DND-41 (cell line): Measurements from ENCODE around the gene PHF19.

ENCODE experiments used
- ATAC-seq: fragments of 200-7000 bp; cut with Tn5 transposase; 3 replicates; pipeline ENCODE4 v1.9.1; 2021; ENCODE audit warnings: low read depth; ENCODE audit not compliant: insufficient read depth
- DNase-seq: peaks from one replicate; pipeline ENCODE4 v3.0.0-alpha.2; 2020
- H2AFZ ChIP-seq: 2 replicates; pipeline ENCODE4 v1.6.0; 2012; ENCODE audit warnings: low read depth, low read length
- H3K27ac ChIP-seq: 2 replicates; pipeline ENCODE4 v1.5.1; 2012; ENCODE audit warnings: low read length, inconsistent platforms
- H3K27me3 ChIP-seq: fragments of 200-600 bp; sonication (generic); 2 replicates; pipeline ENCODE4 v1.6.0; 2012; ENCODE audit warnings: low read length, mild to moderate bottlenecking, inconsistent platforms; ENCODE audit not compliant: insufficient read depth, poor library complexity
- H3K36me3 ChIP-seq: 2 replicates; pipeline ENCODE4 v1.5.1; 2012; ENCODE audit warnings: low read length, inconsistent platforms; ENCODE audit not compliant: insufficient read depth
- H3K4me1 ChIP-seq: 2 replicates; pipeline ENCODE4 v1.5.1; 2012; ENCODE audit warnings: mild to moderate bottlenecking, low read length; ENCODE audit not compliant: insufficient read depth
- H3K4me2 ChIP-seq: 2 replicates; pipeline ENCODE4 v1.6.0; 2012; ENCODE audit warnings: mild to moderate bottlenecking, moderate library complexity, low read length, inconsistent platforms; ENCODE audit not compliant: insufficient read depth
- H3K4me3 ChIP-seq, 2 experiments: fragments of 200-600 bp in 1 of 2; shearing (Covaris generic) in 1 of 2; 2 replicates each; pipeline ENCODE4 v1.5.1; 2012 to 2016; ENCODE audit warnings: inconsistent platforms in 2 of 2, low read length in 2 of 2, mild to moderate bottlenecking in 2 of 2, low read depth in 1 of 2, moderate library complexity in 1 of 2
- H3K79me2 ChIP-seq: 2 replicates; pipeline ENCODE4 v1.6.0; 2012; ENCODE audit warnings: low read length, inconsistent platforms; ENCODE audit not compliant: insufficient read depth
- H3K9ac ChIP-seq: 2 replicates; pipeline ENCODE4 v1.6.0; 2012; ENCODE audit warnings: low read depth, mild to moderate bottlenecking, inconsistent platforms, low read length, moderate library complexity
- H3K9me3 ChIP-seq: 2 replicates; pipeline ENCODE4 v1.5.1; 2012; ENCODE audit warnings: low read length, moderate library complexity, mild to moderate bottlenecking, inconsistent platforms; ENCODE audit not compliant: insufficient read depth, severe bottlenecking
- H4K20me1 ChIP-seq: 2 replicates; pipeline ENCODE4 v1.6.0; 2012; ENCODE audit warnings: low read length; ENCODE audit not compliant: insufficient read depth
- CTCF ChIP-seq: IDR thresholded peaks from 2 replicates; pipeline ENCODE4 v1.5.1; 2012; ENCODE audit warnings: borderline replicate concordance, low read length, moderate library complexity, mild to moderate bottlenecking; ENCODE audit not compliant: poor library complexity, severe bottlenecking; ENCODE audit errors: extremely low read depth
- EZH2 ChIP-seq: IDR thresholded peaks from 3 replicates; pipeline ENCODE4 v1.6.1; 2012; ENCODE audit warnings: borderline replicate concordance, low read depth, mild to moderate bottlenecking, moderate library complexity, low read length, inconsistent platforms; ENCODE audit not compliant: severe bottlenecking

PHF19 gene

GRCh38 chr9:120830151-120830550, 46.8 kb downstream of the PHF19 start:
- H3K79me2 ChIP-seq, result no peaks in the 10 kb centered on the region
- no peak overlapping the region for H3K9ac ChIP-seq
- no peaks in the 10 kb centered on the region for H3K27me3 ChIP-seq
- H2AFZ ChIP-seq, result no peak overlapping the region
- H3K4me1 ChIP-seq, result no peaks in the 10 kb centered on the region
- no peaks in the 10 kb centered on the region for H4K20me1 ChIP-seq
- no peak overlapping the region for H3K27ac ChIP-seq
- DNase-seq (no peak), ATAC-seq (no peak)
- no peaks in the 10 kb centered on the region for H3K9me3 ChIP-seq
- peaks cover 63% of the 10 kb centered on the region for H3K36me3 ChIP-seq
- H3K4me3 ChIP-seq, result no peak overlapping the region
- H3K4me2 ChIP-seq, result no peak overlapping the region
- TF ChIP-seq CTCF, result no peak
- TF ChIP-seq EZH2, result no peak

DNA sequence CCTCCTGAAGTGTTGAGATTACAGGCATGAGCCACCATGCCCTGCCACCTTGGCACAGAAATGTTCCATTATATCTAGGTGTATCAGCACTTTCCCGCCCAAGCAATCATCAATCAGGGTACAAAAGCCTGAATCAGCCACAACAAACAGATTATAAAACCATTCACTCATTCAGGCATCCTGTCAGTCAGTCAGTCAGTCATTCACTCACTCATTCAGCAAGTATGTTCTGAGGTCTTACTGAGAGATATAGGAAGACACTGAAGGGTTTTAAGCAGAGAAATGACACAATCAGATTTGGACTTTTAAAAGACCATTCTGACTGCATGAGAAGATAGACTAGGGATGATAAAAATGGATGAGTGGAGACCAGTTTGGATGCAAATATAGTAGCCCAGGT, 47.3 kb downstream of the PHF19 start:
- Histone ChIP-seq H3K4me1 (no peaks in the 10 kb centered on the region), H4K20me1 (no peaks in the 10 kb centered on the region), H3K9me3 (no peaks in the 10 kb centered on the region), H3K36me3 (peaks cover 63% of the 10 kb centered on the region), H3K9ac (no peak overlapping the region), H3K27me3 (no peaks in the 10 kb centered on the region), H3K27ac (no peak overlapping the region), H2AFZ (no peak overlapping the region), H3K4me3 (no peak overlapping the region), H3K4me2 (no peak overlapping the region), H3K79me2 (no peaks in the 10 kb centered on the region)
- no peak for DNase-seq
- no peak for ATAC-seq
- TF ChIP-seq EZH2 (no peak), CTCF (no peak)

GRCh38 chr9:120820095-120820494, 56.9 kb downstream of the PHF19 start:
- no peaks in the 10 kb centered on the region for H3K4me1 ChIP-seq
- no peak overlapping the region for H3K4me2 ChIP-seq
- H3K9me3 ChIP-seq, result no peaks in the 10 kb centered on the region
- no peaks in the 10 kb centered on the region for H3K79me2 ChIP-seq
- H3K36me3 ChIP-seq, result peaks cover 63% of the 10 kb centered on the region
- H3K27ac ChIP-seq, result no peak overlapping the region
- H3K4me3 ChIP-seq, result no peak overlapping the region
- H4K20me1 ChIP-seq, result no peaks in the 10 kb centered on the region
- no peak overlapping the region for H2AFZ ChIP-seq
- no peak overlapping the region for H3K9ac ChIP-seq
- no peaks in the 10 kb centered on the region for H3K27me3 ChIP-seq
- DNase-seq, result no peak
- no peak for ATAC-seq
- no peak for TF ChIP-seq EZH2
- TF ChIP-seq CTCF, result no peak

- H3K4me1 ChIP-seq, result no peaks in the 10 kb centered on the region
- DNase-seq (no peak), ATAC-seq (no peak)
- peaks cover 50% of the 10 kb centered on the region for H3K36me3 ChIP-seq
- H4K20me1 ChIP-seq, result no peaks in the 10 kb centered on the region
- TF ChIP-seq CTCF (no peak), EZH2 (no peak)
- no peak overlapping the region for H3K4me2 ChIP-seq
- H3K9me3 ChIP-seq, result no peaks in the 10 kb centered on the region
- H3K27me3 ChIP-seq, result no peaks in the 10 kb centered on the region
- no peak overlapping the region for H2AFZ ChIP-seq
- H3K79me2 ChIP-seq, result no peaks in the 10 kb centered on the region
- H3K4me3 ChIP-seq, result no peak overlapping the region
- H3K27ac ChIP-seq, result no peak overlapping the region
- H3K9ac ChIP-seq, result no peak overlapping the region
These were observed 58.4 kb downstream of the PHF19 start for GRCh38 chr9:120818595-120818994.
